ENCODE results near the gene EMILIN2.
"Not testable (repeated sequence)": the region's sequence is repeated elsewhere in the genome, so short reads cannot be mapped to it uniquely, and the experiment has no call there.

Gene EMILIN2

GRCh38 chr18:2827061-2827460, 19.7 kb upstream of the EMILIN2 start:
- DNase-seq (ENCODE audit: low read depth in 1 of 2, low spot score in 1 of 2), result no peak
- Histone ChIP-seq H3K27ac (replicated peaks) (no peak overlapping the region), H3K4me3 (replicated peaks; ENCODE audit: insufficient read depth, low read length) (no peak overlapping the region), H3K27me3 (ENCODE audit: insufficient read depth, poor library complexity, severe bottlenecking) (no peaks in the 10 kb centered on the region)
- no peak for TF ChIP-seq CTCF (IDR thresholded peaks at IDR 0.05; ENCODE audit: insufficient read depth, low read length)
- TF ChIP-seq SPI1 (IDR thresholded peaks at IDR 0.05; ENCODE audit: borderline replicate concordance, low read depth), result no peak
- TF ChIP-seq REST (IDR thresholded peaks at IDR 0.05; ENCODE audit: insufficient replicate concordance, low read depth), result no peak
- no peak for TF ChIP-seq POLR2AphosphoS5 (IDR thresholded peaks at IDR 0.05; ENCODE audit: low read depth)
- TF ChIP-seq GABPA (IDR thresholded peaks at IDR 0.05; ENCODE audit: low read depth), result no peak

DNA sequence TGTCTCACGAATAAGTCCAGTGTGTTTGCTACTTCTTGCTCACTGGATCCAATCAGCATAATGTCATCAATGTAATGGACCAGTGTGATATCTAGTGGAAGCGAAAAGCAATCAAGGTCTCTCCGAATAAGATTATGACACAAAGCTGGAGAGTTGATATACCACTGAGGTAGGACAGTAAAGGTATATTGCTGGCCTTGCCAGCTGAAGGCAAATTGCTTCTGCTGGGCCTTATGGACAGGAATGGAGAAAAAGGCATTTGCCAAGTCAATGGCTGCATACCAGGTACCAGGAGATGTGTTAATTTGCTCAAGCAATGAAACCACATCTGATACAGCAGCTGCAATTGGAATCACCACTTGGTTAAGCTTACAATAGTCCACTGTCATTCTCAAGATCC, 10.7 kb upstream of the EMILIN2 start:
- not testable (repeated sequence) for H3K27me3 ChIP-seq (ENCODE audit: insufficient read depth, poor library complexity, severe bottlenecking); DNase-seq (ENCODE audit: low read depth in 1 of 2, low spot score in 1 of 2); H3K27ac ChIP-seq (replicated peaks); H3K4me3 ChIP-seq (replicated peaks; ENCODE audit: insufficient read depth, low read length)

DNA sequence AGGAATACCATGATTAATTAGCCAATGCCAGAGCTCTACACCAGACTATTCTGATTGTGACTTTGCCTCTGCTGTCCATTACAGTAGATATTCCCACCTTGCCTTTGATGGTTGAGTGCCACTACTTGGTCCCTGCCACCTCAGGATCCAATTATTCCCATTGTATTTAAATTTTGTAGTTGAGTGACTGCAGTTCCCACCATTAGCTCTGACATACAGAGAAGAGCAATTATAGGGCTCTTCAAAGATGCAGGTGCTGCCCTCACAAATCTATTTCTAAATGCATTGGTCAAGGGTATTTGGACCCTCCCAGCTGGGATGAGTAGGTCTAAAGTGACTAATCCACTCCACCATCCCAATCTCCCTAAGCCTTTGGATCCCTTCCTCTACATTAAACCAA, 9.5 kb upstream of the EMILIN2 start:
- H3K27ac ChIP-seq (replicated peaks); DNase-seq (ENCODE audit: low read depth in 1 of 2, low spot score in 1 of 2); H3K4me3 ChIP-seq (replicated peaks; ENCODE audit: insufficient read depth, low read length); H3K27me3 ChIP-seq (ENCODE audit: insufficient read depth, poor library complexity, severe bottlenecking): not testable (repeated sequence)

DNA sequence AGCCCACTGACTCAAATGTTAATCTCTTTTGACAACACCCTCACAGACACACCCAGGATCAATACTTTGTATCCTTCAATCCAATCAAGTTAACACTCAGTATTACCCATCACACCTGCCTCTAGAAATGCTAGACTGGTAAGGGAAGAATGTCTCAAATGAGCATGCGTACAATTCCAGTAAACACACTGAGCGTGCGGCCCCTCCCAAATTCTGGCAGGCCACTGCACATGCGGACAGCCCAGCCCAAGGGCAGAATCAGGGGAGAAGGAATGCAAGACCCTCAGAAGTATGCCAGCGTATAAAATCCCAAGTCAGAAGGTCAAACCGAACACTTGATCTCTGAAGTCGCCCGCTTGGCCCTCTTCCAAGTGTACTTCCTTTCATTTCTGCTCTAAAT, 7.6 kb upstream of the EMILIN2 start:
- no peak for TF ChIP-seq SPI1 (IDR thresholded peaks at IDR 0.05; ENCODE audit: borderline replicate concordance, low read depth)
- no peak for TF ChIP-seq GABPA (IDR thresholded peaks at IDR 0.05; ENCODE audit: low read depth)
- no peak for TF ChIP-seq REST (IDR thresholded peaks at IDR 0.05; ENCODE audit: insufficient replicate concordance, low read depth)
- no peaks in the 10 kb centered on the region for H3K27me3 ChIP-seq (ENCODE audit: insufficient read depth, poor library complexity, severe bottlenecking)

GRCh38 chr18:2840521-2840920, 6.3 kb upstream of the EMILIN2 start:
- no peak for DNase-seq (ENCODE audit: low read depth in 1 of 2, low spot score in 1 of 2)
- no peak for TF ChIP-seq POLR2AphosphoS5 (IDR thresholded peaks at IDR 0.05; ENCODE audit: low read depth)
- TF ChIP-seq CTCF (IDR thresholded peaks at IDR 0.05; ENCODE audit: insufficient read depth, low read length), result no peak
- TF ChIP-seq GABPA (IDR thresholded peaks at IDR 0.05; ENCODE audit: low read depth), result no peak
- TF ChIP-seq SPI1 (IDR thresholded peaks at IDR 0.05; ENCODE audit: borderline replicate concordance, low read depth), result no peak
- TF ChIP-seq REST (IDR thresholded peaks at IDR 0.05; ENCODE audit: insufficient replicate concordance, low read depth), result no peak
- no peak overlapping the region for H3K27ac ChIP-seq (replicated peaks)

More for the DNA sequence above, 7.6 kb upstream of the EMILIN2 start:
- Histone ChIP-seq H3K27ac (replicated peaks) (no peak overlapping the region), H3K4me3 (replicated peaks; ENCODE audit: insufficient read depth, low read length) (no peak overlapping the region)
- no peak for DNase-seq (ENCODE audit: low read depth in 1 of 2, low spot score in 1 of 2)

More at GRCh38 chr18:2840521-2840920, 6.3 kb upstream of the EMILIN2 start:
- H3K27me3 ChIP-seq (ENCODE audit: insufficient read depth, poor library complexity, severe bottlenecking), result no peaks in the 10 kb centered on the region
- H3K4me3 ChIP-seq (replicated peaks; ENCODE audit: insufficient read depth, low read length), result no peak overlapping the region

Data from HL-60 (cell line).